ENCODE results near the gene NVL.

- no peak for TF ChIP-seq CTCF (conservative IDR thresholded peaks at IDR 0.05 in 1 of 2, IDR thresholded peaks at IDR 0.05 in 1 of 2; ENCODE audit: low read depth in 1 of 2, low read length in 2 of 2)
- TF ChIP-seq EZH2 (IDR thresholded peaks at IDR 0.05; ENCODE audit: low read length, missing control alignments): no peak
Measured at GRCh38 chr1:224292419-224292818, 37.6 kb downstream of the NVL start.
